K562 (cell line): ENCODE data around the gene NAA11. TPM values are rescaled to one million over a fixed set of nuclear protein-coding genes. Genes with fewer than 3 reads are reported as not detected.

Experiments
- ATAC-seq: fragments of 200-7000 bp; cut with Tn5 transposase; 3 replicates; pipeline ENCODE4 v1.9.1; 2020; ENCODE audit warnings: moderate library complexity
- BruUV-seq: library from RNA; stranded (reverse); fragments of 400-500 nt; replicated peaks from 2 replicates; lab custom pipeline; 2021; lab: Mats Ljungman, UMichigan
- CTCF ChIA-PET: fragments of 300-600 bp; formaldehyde crosslinking; extraction: SDS; loops from one replicate; lab custom pipeline; 2021; ENCODE audit warnings: low intra/inter-chr PET ratio; lab: Yijun Ruan, JAX
- POLR2A ChIA-PET: fragments of 300-600, 350-650 bp; sonication (Branson Sonifier 250); formaldehyde crosslinking; extraction: SDS; loops from one replicate; lab custom pipeline; 2021; ENCODE audit warnings: antibody characterized with exemption, inconsistent platforms; lab: Yijun Ruan, JAX
- DNase-seq, 4 experiments: peaks; one replicate each; pipeline versions ENCODE4 v3.0.0 to v3.0.0-alpha.2; 2011 to 2018; ENCODE audit warnings: low spot score in 3 of 4, mixed read lengths in 3 of 4; ENCODE audit errors: extremely low read depth in 1 of 4
- FAIRE-seq: peaks from 2 replicates; lab custom pipeline; 2011; peaks lifted over from hg19 to GRCh38; lab: Jason Lieb, UNC
- H2AFZ ChIP-seq: 2 replicates; pipeline ENCODE4 v1.6.0; 2011; ENCODE audit warnings: low read depth, low read length, control low read depth, inconsistent platforms
- H3K27ac ChIP-seq: fragments of 200-600 bp; 3 replicates; pipeline ENCODE4 v1.8.0; 2011; ENCODE audit warnings: low read depth, mild to moderate bottlenecking, control low read depth, inconsistent platforms, low read length, moderate library complexity, mixed read lengths; ENCODE audit errors: extremely low read depth
- H3K27me3 ChIP-seq, 2 experiments: fragments of 300-600 bp in 1 of 2; 2 replicates in 1 of 2; 3 replicates in 1 of 2; pipeline versions ENCODE4 v1.6.0 to v1.8.0; 2011; ENCODE audit warnings: inconsistent platforms in 2 of 2, low read length in 2 of 2, mild to moderate bottlenecking in 1 of 2, mixed read lengths in 1 of 2, moderate library complexity in 1 of 2; ENCODE audit not compliant: control insufficient read depth in 2 of 2, insufficient read depth in 2 of 2
- H3K36me3 ChIP-seq: fragments of 300-600 bp; 3 replicates; pipeline ENCODE4 v1.8.0; 2011; ENCODE audit warnings: mild to moderate bottlenecking, low read length, inconsistent platforms; ENCODE audit not compliant: control insufficient read depth, insufficient read depth
- H3K4me1 ChIP-seq, 2 experiments: fragments of 200-600 bp in 1 of 2; replicated peaks in 1 of 2; 2 replicates in 1 of 2; 3 replicates in 1 of 2; pipeline versions ENCODE4 v1.5.1 to v1.8.0; 2011; ENCODE audit warnings: inconsistent platforms in 2 of 2, low read length in 2 of 2, mild to moderate bottlenecking in 1 of 2, mixed read lengths in 1 of 2, moderate library complexity in 1 of 2; ENCODE audit not compliant: control insufficient read depth in 2 of 2, insufficient read depth in 2 of 2
- H3K4me2 ChIP-seq: 2 replicates; pipeline ENCODE4 v1.6.1; 2011; ENCODE audit warnings: low read length, control low read depth, inconsistent platforms, mixed read lengths; ENCODE audit not compliant: insufficient read depth
- H3K4me3 ChIP-seq: fragments of 200-600 bp; sonication (generic), shearing (Covaris generic); 2 replicates; pipeline ENCODE4 v1.5.1; 2016; ENCODE audit warnings: control low read depth, inconsistent platforms
- H3K79me2 ChIP-seq: fragments of 200-600 bp; 3 replicates; pipeline ENCODE4 v1.8.0; 2011; ENCODE audit warnings: low read length, inconsistent platforms; ENCODE audit not compliant: control insufficient read depth, insufficient read depth
- H3K9ac ChIP-seq, 2 experiments: 2 replicates each; pipeline versions ENCODE4 v1.6.0 to v1.6.1; 2011; ENCODE audit warnings: low read depth in 2 of 2, low read length in 2 of 2, control low read depth in 1 of 2, inconsistent platforms in 1 of 2, mild to moderate bottlenecking in 1 of 2, mixed read lengths in 1 of 2; ENCODE audit not compliant: insufficient read depth in 1 of 2
- H3K9me1 ChIP-seq: one replicate; pipeline ENCODE4 v1.6.0; 2011; ENCODE audit warnings: inconsistent platforms, mild to moderate bottlenecking, low read length, moderate library complexity; ENCODE audit not compliant: control insufficient read depth, insufficient read depth
- H3K9me3 ChIP-seq: replicated peaks from 2 replicates; pipeline ENCODE4 v1.5.1; 2011; ENCODE audit warnings: low read depth, low read length, inconsistent platforms; ENCODE audit not compliant: control insufficient read depth, insufficient read depth
- H4K20me1 ChIP-seq: replicated peaks from 2 replicates; pipeline ENCODE4 v1.6.1; 2011; ENCODE audit warnings: low read length, inconsistent platforms, mixed read lengths; ENCODE audit not compliant: control insufficient read depth, insufficient read depth
- GATAD2B ChIP-seq: fragments of 450-650 bp; IDR thresholded peaks from 2 replicates; pipeline ENCODE4 v1.6.1; 2017; ENCODE audit warnings: mild to moderate bottlenecking, borderline replicate concordance
- WGBS: fragments of 100-300 bp; shearing (Covaris generic); methylation state at CpG from one replicate; pipeline ENCODE4 v1.1.6; 2016; ENCODE audit warnings: low coverage, mixed read lengths; ENCODE audit not compliant: insufficient coverage; ENCODE audit errors: missing lambda C conversion rate; 5-methylcytosine and 5-hydroxymethylcytosine counted together
- in situ Hi-C: fragments of 300-500 bp; cut with MboI; formaldehyde crosslinking; loops from 4 replicates; pipeline ENCODE4 v1.15.0; 2018; ENCODE audit warnings: inconsistent platforms, mixed read lengths
- intact Hi-C: fragments of 100-400 bp; cut with micrococcal nuclease; formaldehyde crosslinking; loops from 2 replicates; pipeline ENCODE4 v1.14.2; 2022
- polyA plus RNA-seq, 8 experiments: library from polyadenylated mRNA; depleted of rRNA in 4 of 8; stranded (reverse) in 5 of 8; unstranded in 3 of 8; fragments of >200 nt; fragmentation: Nextera tagmentation in 2 of 8; fragmentation: Illumina TruSeq in 1 of 8; extraction: Ambion mirVana in 2 of 8; extraction: Trizol in 1 of 8; gene quantifications; 2 replicates each; pipeline versions ENCODE4 v1.2.1 to v1.2.3, GENCODE V29; 2011 to 2014; ENCODE audit warnings: inconsistent platforms in 1 of 8, missing spikeins in 1 of 8
- total RNA-seq, 7 experiments: library from RNA; depleted of rRNA in 6 of 7; stranded (reverse); fragments of >200 nt in 6 of 7; fragmentation: Illumina TruSeq in 2 of 7; extraction: Trizol in 2 of 7; gene quantifications; 2 replicates each; pipeline versions ENCODE4 v1.2.1 to v1.2.3, GENCODE V29; 2011 to 2021; ENCODE audit warnings: low replicate concordance in 1 of 7
- TF ChIP-seq, protein P1 (sequence below): fragments of 450-650 bp; IDR thresholded peaks from 2 replicates; pipeline ENCODE4 v1.6.1; 2018; ENCODE audit not compliant: partially characterized antibody

NAA11 gene
- total and polyA plus RNA-seq, 9 of the 15 experiments (the other 6 are each of a cell fraction or from before 2014, with no cell fraction given), result 17.1 to 34.6 (median 23.1) TPM

DNA sequence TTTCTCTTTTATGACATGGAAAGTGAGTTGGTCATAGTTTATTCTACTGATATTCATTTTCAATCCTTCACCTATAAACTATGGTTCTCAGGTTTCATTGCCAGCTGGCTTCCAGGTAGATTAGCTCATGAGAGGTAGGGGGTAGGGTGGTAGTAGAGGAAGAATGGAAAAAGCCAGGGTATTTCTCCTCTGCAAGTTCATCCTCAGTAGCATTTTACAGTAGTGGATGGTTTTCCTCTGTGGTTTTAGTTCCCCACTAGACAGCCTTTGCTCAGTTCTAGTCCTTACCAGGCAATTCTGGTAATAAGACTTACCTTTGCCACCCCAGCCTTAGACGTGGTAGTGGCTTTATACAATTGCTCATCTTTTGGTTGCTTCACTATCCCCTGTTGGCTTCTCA lies 8.9 kb upstream of the NAA11 start:
- 18% methylated on average over 1 of the region's 1 CpG for WGBS
- no peak overlapping the region for H3K4me2 ChIP-seq
- H3K9me1 ChIP-seq, result no peaks in the 10 kb centered on the region
- in situ Hi-C loops (no loop called here), intact Hi-C loops (no loop called here)
- H3K27me3 ChIP-seq, result no peaks in the 10 kb centered on the region
- FAIRE-seq, result no peak
- no peak overlapping the region for H3K9ac ChIP-seq
- no peak for ATAC-seq
- no TSS peak for BruUV-seq
- H3K4me1 ChIP-seq, result peaks cover 0 to 8% of the 10 kb centered on the region in 2 experiments; a peak in 4 of 5 replicates
- ChIA-PET CTCF (no interaction called here), POLR2A (no interaction called here)
- no peaks in the 10 kb centered on the region for H3K9me3 ChIP-seq
- no peaks in the 10 kb centered on the region for H4K20me1 ChIP-seq
- no peak overlapping the region for H2AFZ ChIP-seq
- H3K27ac ChIP-seq, result no peak overlapping the region
- TF ChIP-seq, protein P1, sequence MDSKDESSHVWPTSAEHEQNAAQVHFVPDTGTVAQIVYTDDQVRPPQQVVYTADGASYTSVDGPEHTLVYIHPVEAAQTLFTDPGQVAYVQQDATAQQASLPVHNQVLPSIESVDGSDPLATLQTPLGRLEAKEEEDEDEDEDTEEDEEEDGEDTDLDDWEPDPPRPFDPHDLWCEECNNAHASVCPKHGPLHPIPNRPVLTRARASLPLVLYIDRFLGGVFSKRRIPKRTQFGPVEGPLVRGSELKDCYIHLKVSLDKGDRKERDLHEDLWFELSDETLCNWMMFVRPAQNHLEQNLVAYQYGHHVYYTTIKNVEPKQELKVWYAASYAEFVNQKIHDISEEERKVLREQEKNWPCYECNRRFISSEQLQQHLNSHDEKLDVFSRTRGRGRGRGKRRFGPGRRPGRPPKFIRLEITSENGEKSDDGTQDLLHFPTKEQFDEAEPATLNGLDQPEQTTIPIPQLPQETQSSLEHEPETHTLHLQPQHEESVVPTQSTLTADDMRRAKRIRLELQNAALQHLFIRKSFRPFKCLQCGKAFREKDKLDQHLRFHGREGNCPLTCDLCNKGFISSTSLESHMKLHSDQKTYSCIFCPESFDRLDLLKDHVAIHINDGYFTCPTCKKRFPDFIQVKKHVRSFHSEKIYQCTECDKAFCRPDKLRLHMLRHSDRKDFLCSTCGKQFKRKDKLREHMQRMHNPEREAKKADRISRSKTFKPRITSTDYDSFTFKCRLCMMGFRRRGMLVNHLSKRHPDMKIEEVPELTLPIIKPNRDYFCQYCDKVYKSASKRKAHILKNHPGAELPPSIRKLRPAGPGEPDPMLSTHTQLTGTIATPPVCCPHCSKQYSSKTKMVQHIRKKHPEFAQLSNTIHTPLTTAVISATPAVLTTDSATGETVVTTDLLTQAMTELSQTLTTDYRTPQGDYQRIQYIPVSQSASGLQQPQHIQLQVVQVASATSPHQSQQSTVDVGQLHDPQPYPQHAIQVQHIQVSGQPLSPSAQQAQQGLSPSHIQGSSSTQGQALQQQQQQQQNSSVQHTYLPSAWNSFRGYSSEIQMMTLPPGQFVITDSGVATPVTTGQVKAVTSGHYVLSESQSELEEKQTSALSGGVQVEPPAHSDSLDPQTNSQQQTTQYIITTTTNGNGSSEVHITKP, result peak; percentile 54
- no peak for TF ChIP-seq GATAD2B
- no peak overlapping the region for H3K4me3 ChIP-seq
- no peaks in the 10 kb centered on the region for H3K36me3 ChIP-seq
- no peaks in the 10 kb centered on the region for H3K79me2 ChIP-seq
- no peak for DNase-seq
